Measurements from ENCODE around the gene ENO2. TPM values are rescaled to one million over a fixed set of nuclear protein-coding genes. Genes with fewer than 3 reads are reported as not detected.
A peak's percentile ranks its signal among the peaks of the same experiment; 100 is the strongest.

The ENO2 gene
- total RNA-seq, 6 donors from 2014 or later, result 33.4 to 44.0 (median 40.7) TPM

DNA sequence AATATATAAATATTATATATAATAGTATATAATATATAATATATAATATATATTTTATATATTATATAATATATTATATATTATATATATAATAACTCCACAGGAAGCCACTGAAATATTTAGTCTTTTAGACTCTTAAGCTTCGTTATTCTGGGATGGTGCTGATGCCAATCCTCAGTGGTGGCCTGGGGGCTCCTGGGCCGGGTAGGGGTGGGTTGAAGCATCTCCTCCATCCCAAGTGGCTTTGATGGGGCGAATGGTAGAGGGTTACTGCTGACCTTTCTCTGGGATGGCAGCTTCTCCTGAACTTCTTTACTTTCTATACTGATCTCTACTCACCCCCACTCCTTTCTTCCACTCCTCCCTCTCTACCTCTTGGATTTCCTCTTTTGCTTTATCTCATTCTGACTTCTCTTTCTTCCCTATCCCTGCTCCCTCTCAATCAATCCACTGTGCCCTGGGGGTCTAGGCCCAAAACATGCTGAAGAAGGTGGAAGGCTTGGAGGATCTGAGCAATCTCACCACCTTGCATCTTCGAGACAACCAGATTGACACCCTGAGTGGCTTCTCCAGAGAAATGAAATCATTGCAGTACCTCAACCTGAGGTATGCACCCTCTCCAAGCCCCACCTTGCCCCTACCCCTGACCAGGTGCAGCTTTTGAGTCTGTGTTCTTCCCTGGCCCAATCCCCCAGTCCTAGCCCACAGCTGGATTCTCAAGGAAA lies 4.8 kb upstream of the ENO2 start:
- DNase-seq (no peak), ATAC-seq (ENCODE audit: low FRiP score in 2 of 2) (no peak)
- Histone ChIP-seq H3K27me3 (no peaks in the 10 kb centered on the region), H3K36me3 (peaks cover 0 to 4% (median 0%) of the 10 kb centered on the region in 4 donors), H3K9me3 (no peaks in the 10 kb centered on the region), H3K4me3 (no peak overlapping the region), H3K4me1 (peaks cover 10 to 18% (median 13%) of the 10 kb centered on the region in 4 donors), H3K27ac (no peak overlapping the region)
- 90 to 91% methylated on average over 4 of the region's 4 CpGs for WGBS, 2 donors
- TF ChIP-seq, protein P1, sequence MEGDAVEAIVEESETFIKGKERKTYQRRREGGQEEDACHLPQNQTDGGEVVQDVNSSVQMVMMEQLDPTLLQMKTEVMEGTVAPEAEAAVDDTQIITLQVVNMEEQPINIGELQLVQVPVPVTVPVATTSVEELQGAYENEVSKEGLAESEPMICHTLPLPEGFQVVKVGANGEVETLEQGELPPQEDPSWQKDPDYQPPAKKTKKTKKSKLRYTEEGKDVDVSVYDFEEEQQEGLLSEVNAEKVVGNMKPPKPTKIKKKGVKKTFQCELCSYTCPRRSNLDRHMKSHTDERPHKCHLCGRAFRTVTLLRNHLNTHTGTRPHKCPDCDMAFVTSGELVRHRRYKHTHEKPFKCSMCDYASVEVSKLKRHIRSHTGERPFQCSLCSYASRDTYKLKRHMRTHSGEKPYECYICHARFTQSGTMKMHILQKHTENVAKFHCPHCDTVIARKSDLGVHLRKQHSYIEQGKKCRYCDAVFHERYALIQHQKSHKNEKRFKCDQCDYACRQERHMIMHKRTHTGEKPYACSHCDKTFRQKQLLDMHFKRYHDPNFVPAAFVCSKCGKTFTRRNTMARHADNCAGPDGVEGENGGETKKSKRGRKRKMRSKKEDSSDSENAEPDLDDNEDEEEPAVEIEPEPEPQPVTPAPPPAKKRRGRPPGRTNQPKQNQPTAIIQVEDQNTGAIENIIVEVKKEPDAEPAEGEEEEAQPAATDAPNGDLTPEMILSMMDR (IDR thresholded peaks at IDR 0.05), result no peak

DNA sequence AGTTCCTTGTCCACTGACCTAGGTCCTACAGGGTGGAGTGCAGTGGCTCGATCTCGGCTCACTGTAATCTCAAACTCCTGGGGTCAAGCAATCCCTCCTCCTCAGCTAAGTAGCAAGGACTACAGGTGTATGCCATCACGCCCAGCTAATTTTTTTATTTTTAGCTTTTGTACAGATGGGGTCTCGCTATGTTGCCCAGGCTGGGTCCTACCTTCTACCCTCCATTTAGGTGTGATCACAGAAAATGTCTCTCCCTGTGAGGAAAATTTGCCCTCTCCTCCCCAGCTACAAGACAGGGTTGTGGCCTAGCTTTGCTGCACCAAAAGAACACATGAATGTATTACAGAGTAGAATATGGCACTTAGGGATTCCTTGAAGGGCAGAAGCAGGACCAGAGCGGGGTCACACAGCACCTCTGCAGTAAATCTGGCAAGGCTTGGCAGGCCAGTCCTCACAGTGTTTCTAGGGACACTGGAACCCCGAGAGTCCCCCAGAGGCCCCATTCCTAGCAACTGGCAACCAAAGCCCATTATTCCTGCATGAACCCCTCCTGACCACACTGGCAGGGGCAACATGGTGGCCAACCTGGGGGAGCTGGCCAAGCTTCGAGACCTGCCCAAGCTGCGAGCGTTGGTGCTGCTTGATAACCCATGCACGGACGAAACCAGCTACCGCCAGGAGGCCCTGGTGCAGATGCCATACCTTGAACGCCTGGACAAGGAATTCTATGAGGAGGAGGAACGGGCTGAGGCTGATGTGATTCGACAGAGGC lies 2.0 kb upstream of the ENO2 start:
- DNase-seq, result no peak
- H3K9me3 ChIP-seq, result no peaks in the 10 kb centered on the region

DNA sequence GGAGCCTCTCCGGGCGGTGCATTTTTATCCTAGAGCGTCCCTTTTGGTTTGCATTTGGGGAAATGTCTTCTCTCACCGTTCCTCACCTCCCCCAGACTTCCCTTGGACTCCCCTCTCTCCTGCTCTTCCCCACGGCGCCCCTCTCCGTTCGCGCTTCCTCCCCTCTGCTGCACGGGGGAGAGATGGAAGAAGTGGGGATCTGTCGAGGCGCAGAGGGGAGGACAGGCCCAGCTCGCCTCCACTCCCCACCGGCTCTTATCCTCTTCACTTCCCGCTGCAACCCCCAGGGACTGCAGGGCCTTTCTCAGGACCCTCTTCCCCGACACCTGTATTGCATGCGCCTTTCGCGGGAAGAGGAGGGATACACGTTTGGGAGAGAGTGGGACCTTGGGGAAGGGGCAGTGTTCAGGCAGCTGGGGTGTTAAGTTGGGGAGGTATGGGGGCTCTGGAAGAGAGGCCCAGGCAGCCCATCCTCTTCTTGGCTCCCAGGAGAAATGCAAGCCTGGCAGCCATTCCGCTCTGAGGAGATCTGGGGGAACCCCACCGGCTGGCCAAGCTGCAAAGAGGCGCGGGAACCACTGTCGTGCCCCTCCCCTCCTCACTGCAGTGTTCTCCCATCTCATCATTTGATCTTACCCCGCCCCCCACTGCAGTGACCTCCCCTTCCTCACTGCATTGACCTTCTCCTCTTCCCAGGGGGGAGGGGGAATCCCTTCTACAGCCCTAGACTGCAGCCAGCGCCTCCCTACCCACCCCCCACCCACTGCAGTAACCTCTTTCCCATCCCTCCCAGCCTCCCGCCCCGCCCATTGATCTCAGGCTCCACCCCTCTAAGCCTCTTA lies 788 bp downstream of the ENO2 start:
- Histone ChIP-seq H3K4me3 (peak overlapping the region; percentile 69 to 81 (median 78)), H3K27ac (peak overlapping the region; percentile 61 to 82 (median 76)), H3K9me3 (no peaks in the 10 kb centered on the region), H3K4me1 (peaks cover 16 to 24% (median 17%) of the 10 kb centered on the region in 4 donors), H3K27me3 (no peaks in the 10 kb centered on the region), H3K36me3 (peaks cover 0 to 25% (median 10%) of the 10 kb centered on the region in 4 donors)
- peak in 1 of 2 donors; percentile 34 for ATAC-seq (ENCODE audit: low FRiP score in 2 of 2)
- 24 to 29% methylated on average over 28 of the region's 29 CpGs for whole genome bisulfite sequencing, 2 donors
- TF ChIP-seq EP300 (IDR thresholded peaks at IDR 0.05), result no peak
- TF ChIP-seq, protein P1 (IDR thresholded peaks at IDR 0.05), result no peak
- TF ChIP-seq POLR2AphosphoS5 (IDR thresholded peaks at IDR 0.05), result no peak
- no peak for DNase-seq

More for the DNA sequence above, 2.0 kb upstream of the ENO2 start:
- no peak overlapping the region for H3K27ac ChIP-seq
- TF ChIP-seq POLR2AphosphoS5 (IDR thresholded peaks at IDR 0.05), result no peak
- TF ChIP-seq, protein P1 (IDR thresholded peaks at IDR 0.05), result no peak
- no peak for TF ChIP-seq POLR2A (IDR thresholded peaks at IDR 0.05)
- TF ChIP-seq EP300 (IDR thresholded peaks at IDR 0.05), result no peak
- no peak for ATAC-seq (ENCODE audit: low FRiP score in 2 of 2)
- H3K4me1 ChIP-seq, result peaks cover 16 to 24% (median 17%) of the 10 kb centered on the region in 4 donors
- H3K36me3 ChIP-seq, result peaks cover 0 to 13% (median 1%) of the 10 kb centered on the region in 4 donors
- H3K4me3 ChIP-seq, result no peak overlapping the region
- 90 to 91% methylated on average over 15 of the region's 15 CpGs for WGBS, 2 donors
- no peaks in the 10 kb centered on the region for H3K27me3 ChIP-seq

DNA sequence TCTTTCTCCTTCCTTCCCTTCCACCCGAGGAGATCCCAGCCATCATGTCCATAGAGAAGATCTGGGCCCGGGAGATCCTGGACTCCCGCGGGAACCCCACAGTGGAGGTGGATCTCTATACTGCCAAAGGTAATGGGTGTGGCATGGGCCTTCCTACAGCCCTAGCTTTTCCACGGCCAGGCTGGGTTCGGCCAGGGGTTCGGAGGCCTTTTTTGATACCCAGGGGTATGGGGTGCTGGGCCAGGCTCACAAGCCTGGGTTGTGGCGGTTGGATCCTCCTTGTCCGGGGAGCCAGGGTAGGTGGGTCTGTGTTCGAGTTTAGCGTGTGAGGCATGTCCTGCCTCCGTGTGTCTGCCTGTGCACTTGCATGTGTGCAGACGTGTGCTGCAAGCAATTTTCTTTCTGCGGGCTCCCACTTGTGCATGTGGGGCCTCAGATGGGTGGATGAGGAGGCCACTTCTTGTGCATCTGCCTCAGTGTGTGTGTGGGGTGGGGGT lies 1.5 kb downstream of the ENO2 start:
- ATAC-seq (ENCODE audit: low FRiP score in 2 of 2), result no peak
- no peaks in the 10 kb centered on the region for H3K9me3 ChIP-seq
- peaks cover 0 to 25% (median 10%) of the 10 kb centered on the region in 4 donors for H3K36me3 ChIP-seq
- no peaks in the 10 kb centered on the region for H3K27me3 ChIP-seq
- peaks cover 16 to 24% (median 17%) of the 10 kb centered on the region in 4 donors for H3K4me1 ChIP-seq
- H3K27ac ChIP-seq, result no peak overlapping the region
- no peak for DNase-seq
- TF ChIP-seq POLR2A (IDR thresholded peaks at IDR 0.05) (no peak), POLR2AphosphoS5 (IDR thresholded peaks at IDR 0.05) (no peak), EP300 (IDR thresholded peaks at IDR 0.05) (no peak)
- TF ChIP-seq, protein P1 (IDR thresholded peaks at IDR 0.05), result no peak
- H3K4me3 ChIP-seq, result no peak overlapping the region
- WGBS, 2 donors, result 78 to 86% methylated on average over 10 to 13 of the region's 14 CpGs

Data from upper lobe of left lung (tissue), 6 donors.